BLaER1 treated with 17β-estradiol and CSF1 and Interleukin-3, amounts not matched to agents 10 nM and 100 nM (cell line): ENCODE measurements around the gene METTL5.
"Not testable (repeated sequence)": the region's sequence is repeated elsewhere in the genome, so short reads cannot be mapped to it uniquely, and the experiment has no call there.

Experiments
- H3K27ac ChIP-seq, 11 experiments: shearing (Covaris generic); formaldehyde crosslinking; 2 replicates each; pipeline ENCODE4 v1.8.1; 2022
- H3K27me3 ChIP-seq, 11 experiments: shearing (Covaris generic); formaldehyde crosslinking; 2 replicates each; pipeline ENCODE4 v1.8.1; 2022
- H3K36me3 ChIP-seq, 11 experiments: shearing (Covaris generic); formaldehyde crosslinking; 2 replicates each; pipeline ENCODE4 v1.8.1; 2022
- H3K4me1 ChIP-seq, 10 experiments: shearing (Covaris generic); formaldehyde crosslinking; 2 replicates each; pipeline ENCODE4 v1.8.1; 2022
- H3K4me2 ChIP-seq, 11 experiments: shearing (Covaris generic); formaldehyde crosslinking; 2 replicates each; pipeline ENCODE4 v1.8.1; 2022
- H3K4me3 ChIP-seq, 10 experiments: shearing (Covaris generic); formaldehyde crosslinking; 2 replicates each; pipeline ENCODE4 v1.8.1; 2022
- H3K9ac ChIP-seq, 11 experiments: shearing (Covaris generic); formaldehyde crosslinking; 2 replicates each; pipeline ENCODE4 v1.8.1; 2022
- H3K9me3 ChIP-seq, 11 experiments: shearing (Covaris generic); formaldehyde crosslinking; replicated peaks in 1 of 11; 2 replicates each; pipeline ENCODE4 v1.8.1; 2022
- H4K20me1 ChIP-seq, 11 experiments: shearing (Covaris generic); formaldehyde crosslinking; 2 replicates each; pipeline ENCODE4 v1.8.1; 2022
- Cebpa-rat ChIP-seq, 11 experiments: shearing (Covaris generic); IDR thresholded peaks; 2 replicates each; pipeline ENCODE4 v1.8.1; 2022

Gene METTL5

DNA sequence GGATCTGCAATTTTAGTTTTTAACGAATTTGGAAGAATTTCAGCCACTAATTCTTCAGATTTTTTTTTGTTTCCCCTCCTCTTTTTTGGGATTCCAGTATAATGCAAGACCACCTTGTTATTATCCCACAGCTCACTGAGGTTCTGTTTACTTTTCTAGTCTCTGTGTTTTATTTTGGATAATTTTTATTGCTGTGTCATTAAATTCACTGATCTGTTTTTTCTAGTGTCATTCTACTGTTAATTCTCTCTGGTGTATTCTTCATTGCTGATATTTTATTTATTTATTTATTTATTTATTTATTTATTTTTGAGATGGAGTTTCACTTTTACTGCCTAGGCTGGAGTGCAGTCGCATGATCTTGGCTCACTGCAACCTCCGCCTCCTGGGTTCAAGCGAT, 34.7 kb upstream of the METTL5 start:
- no peaks in the 10 kb centered on the region for H3K4me1 ChIP-seq
- H3K27me3 ChIP-seq: no peaks in the 10 kb centered on the region
- no peak overlapping the region for H3K4me3 ChIP-seq
- H4K20me1 ChIP-seq: peaks cover 0 to 25% (median 0%) of the 10 kb centered on the region in 11 experiments; a peak in 7 of 22 replicates
- H3K4me2 ChIP-seq: no peak overlapping the region
- H3K9me3 ChIP-seq: peaks cover 40 to 85% (median 58%) of the 10 kb centered on the region in 11 experiments
- no peak overlapping the region for H3K27ac ChIP-seq
- no peak for TF ChIP-seq Cebpa-rat (IDR thresholded peaks at IDR 0.05)
- peaks cover 11 to 58% (median 25%) of the 10 kb centered on the region in 11 experiments for H3K36me3 ChIP-seq
- H3K9ac ChIP-seq: no peak overlapping the region

DNA sequence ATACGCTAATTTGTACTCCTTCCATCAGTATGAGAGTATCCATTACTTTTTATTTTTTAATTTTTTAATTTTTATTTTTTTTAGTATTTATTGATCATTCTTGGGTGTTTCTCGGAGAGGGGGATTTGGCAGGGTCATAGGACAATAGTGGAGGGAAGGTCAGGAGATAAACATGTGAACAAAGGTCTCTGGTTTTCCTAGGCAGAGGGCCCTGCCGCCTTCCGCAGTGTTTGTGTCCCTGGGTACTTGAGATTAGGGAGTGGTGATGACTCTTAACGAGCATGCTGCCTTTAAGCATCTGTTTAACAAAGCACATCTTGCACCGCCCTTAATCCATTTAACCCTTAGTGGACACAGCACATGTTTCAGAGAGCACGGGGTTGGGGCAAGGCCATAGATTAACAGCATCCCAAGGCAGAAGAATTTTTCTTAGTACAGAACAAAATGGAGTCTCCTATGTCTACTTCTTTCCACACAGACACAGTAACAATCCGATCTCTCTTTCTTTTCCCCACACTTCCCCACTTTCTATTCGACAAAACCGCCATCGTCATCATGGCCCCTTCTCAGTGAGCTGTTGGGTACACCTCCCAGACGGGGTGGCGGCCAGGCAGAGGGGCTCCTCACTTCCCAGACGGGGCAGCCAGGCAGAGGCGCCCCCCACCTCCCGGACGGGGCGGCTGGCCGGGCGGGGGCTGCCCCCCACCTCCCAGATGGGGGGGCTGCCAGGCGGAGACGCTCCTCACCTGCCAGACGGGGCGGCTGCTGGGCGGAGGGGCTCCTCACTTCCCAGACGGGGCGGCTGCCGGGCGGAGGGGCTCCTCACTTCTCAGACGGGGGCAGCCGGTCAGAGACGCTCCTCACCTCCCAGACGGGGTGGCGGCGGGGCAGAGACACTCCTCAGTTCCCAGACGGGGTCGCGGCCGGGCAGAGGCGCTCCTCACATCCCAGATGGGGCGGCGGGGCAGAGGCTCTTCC, 30.9 kb upstream of the METTL5 start:
- H4K20me1 ChIP-seq, H3K4me2 ChIP-seq, H3K4me3 ChIP-seq, H3K27me3 ChIP-seq, H3K9ac ChIP-seq, H3K27ac ChIP-seq: not testable (repeated sequence)
- Histone ChIP-seq H3K9me3 (peaks cover 18 to 73% (median 59%) of the 10 kb centered on the region in 11 experiments), H3K36me3 (peaks cover 6 to 58% (median 25%) of the 10 kb centered on the region in 11 experiments), H3K4me1 (peaks cover 0 to 16% (median 3%) of the 10 kb centered on the region in 10 experiments; a peak in 8 of 20 replicates)

DNA sequence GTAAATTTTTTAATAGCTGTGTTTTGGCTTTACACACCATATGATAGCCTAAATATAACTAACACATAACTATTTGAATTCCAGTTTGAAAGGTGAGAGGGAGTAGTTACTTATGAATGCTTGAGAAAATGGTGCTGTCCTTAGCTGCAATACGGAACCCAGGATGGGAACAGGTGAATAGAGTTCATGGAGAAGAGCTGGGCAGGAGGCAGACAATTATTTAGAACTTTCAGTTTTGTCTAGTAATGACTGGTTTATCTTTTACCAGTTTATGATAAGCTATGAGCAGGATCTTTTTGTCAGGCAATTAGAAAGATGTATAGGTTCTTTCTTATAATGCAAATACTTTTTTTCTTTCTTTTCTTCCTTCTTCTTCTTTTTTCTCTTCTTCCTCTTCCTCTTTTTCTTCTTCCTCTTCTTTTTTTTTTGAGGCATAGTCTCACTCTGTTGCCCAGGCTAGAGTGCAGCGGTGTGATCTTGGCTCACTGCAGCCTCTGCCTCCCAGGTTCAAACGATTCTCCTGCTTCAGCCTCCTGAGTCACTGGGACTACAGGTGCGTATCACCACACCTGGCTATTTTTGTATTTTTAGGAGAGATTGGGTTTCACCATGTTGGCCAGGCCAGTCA, 28.4 kb upstream of the METTL5 start:
- H3K36me3 ChIP-seq: peaks cover 17 to 60% (median 37%) of the 10 kb centered on the region in 11 experiments
- peaks cover 0 to 7% (median 0%) of the 10 kb centered on the region in 11 experiments; a peak in 5 of 22 replicates for H4K20me1 ChIP-seq
- H3K4me2 ChIP-seq: peak overlapping the region in 3 of 11 experiments; percentile 4 to 48 (median 12); a peak in 2 of 22 replicates
- TF ChIP-seq Cebpa-rat (IDR thresholded peaks at IDR 0.05): no peak
- peaks cover 0 to 16% (median 3%) of the 10 kb centered on the region in 10 experiments; a peak in 8 of 20 replicates for H3K4me1 ChIP-seq
- H3K9ac ChIP-seq: no peak overlapping the region
- no peak overlapping the region for H3K27ac ChIP-seq
- H3K27me3 ChIP-seq: no peaks in the 10 kb centered on the region
- H3K9me3 ChIP-seq: peaks cover 35 to 78% (median 64%) of the 10 kb centered on the region in 11 experiments
- no peak overlapping the region for H3K4me3 ChIP-seq

DNA sequence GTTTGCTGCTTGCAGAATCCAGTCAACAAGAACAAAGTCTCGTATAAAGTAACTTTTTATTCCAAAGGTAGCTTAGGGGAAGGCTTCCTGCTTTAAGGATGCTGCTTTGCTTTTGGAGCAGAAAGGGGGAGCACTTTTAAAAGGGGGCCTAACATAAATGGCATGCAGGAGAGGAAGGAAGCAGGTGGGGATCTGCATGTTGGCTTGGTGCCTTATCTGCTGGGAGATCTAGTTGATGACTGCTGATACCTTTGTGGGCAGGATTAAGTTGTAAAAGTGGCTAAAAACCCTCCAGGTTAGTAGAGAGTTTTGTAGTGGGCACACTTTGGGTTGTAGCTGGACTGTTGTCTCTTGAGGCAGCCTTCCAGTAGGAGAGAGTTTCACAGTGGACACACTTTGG, 25.0 kb upstream of the METTL5 start:
- Histone ChIP-seq H3K4me3 (no peak overlapping the region), H4K20me1 (peaks cover 0 to 12% (median 0%) of the 10 kb centered on the region in 11 experiments; a peak in 5 of 22 replicates), H3K9me3 (peaks cover 25 to 50% (median 35%) of the 10 kb centered on the region in 11 experiments), H3K9ac (no peak overlapping the region), H3K4me2 (no peak overlapping the region), H3K27me3 (no peaks in the 10 kb centered on the region), H3K4me1 (peaks cover 0 to 16% (median 3%) of the 10 kb centered on the region in 10 experiments; a peak in 8 of 20 replicates), H3K36me3 (peaks cover 17 to 57% (median 39%) of the 10 kb centered on the region in 11 experiments), H3K27ac (no peak overlapping the region)
- TF ChIP-seq Cebpa-rat (IDR thresholded peaks at IDR 0.05): no peak

- peaks cover 0 to 16% (median 3%) of the 10 kb centered on the region in 10 experiments; a peak in 8 of 20 replicates for H3K4me1 ChIP-seq
- not testable (repeated sequence) for H3K4me3 ChIP-seq, H3K4me2 ChIP-seq, H3K27me3 ChIP-seq, H3K27ac ChIP-seq, H3K9ac ChIP-seq
- peaks cover 0 to 15% (median 3%) of the 10 kb centered on the region in 11 experiments; a peak in 5 of 22 replicates for H4K20me1 ChIP-seq
- peaks cover 17 to 59% (median 42%) of the 10 kb centered on the region in 11 experiments for H3K36me3 ChIP-seq
- peaks cover 25 to 50% (median 35%) of the 10 kb centered on the region in 11 experiments for H3K9me3 ChIP-seq
Observed at GRCh38 chr2:169848959-169849693, 24.4 kb upstream of the METTL5 start.

GRCh38 chr2:169845016-169845415, 20.3 kb upstream of the METTL5 start:
- Histone ChIP-seq H3K4me3 (no peak overlapping the region), H3K9ac (no peak overlapping the region), H3K4me2 (no peak overlapping the region), H3K27me3 (no peaks in the 10 kb centered on the region), H3K4me1 (no peaks in the 10 kb centered on the region), H4K20me1 (peaks cover 0 to 27% (median 14%) of the 10 kb centered on the region in 11 experiments; a peak in 9 of 22 replicates), H3K9me3 (peaks cover 16 to 44% (median 34%) of the 10 kb centered on the region in 11 experiments), H3K36me3 (peaks cover 32 to 76% (median 51%) of the 10 kb centered on the region in 11 experiments), H3K27ac (no peak overlapping the region)
- TF ChIP-seq Cebpa-rat (IDR thresholded peaks at IDR 0.05): no peak

DNA sequence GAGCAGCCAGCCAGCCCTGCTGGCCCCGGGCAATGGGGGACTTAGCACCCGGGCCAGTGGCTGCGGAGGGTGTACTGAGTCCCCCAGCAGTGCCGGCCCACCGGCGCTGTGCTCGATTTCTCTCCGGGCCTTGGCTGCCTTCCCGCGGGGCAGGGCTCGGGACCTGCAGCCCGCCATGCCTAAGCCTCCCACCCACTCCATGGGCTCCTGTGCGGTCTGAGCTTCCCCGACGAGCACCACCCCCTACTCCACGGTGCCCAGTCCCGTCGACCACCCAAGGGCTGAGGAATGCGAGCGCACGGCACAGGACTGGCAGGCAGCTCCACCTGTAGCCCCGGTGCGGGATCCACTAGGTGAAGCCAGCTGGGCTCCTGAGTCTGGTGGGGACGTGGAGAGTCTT, 16.9 kb upstream of the METTL5 start:
- H3K4me1 ChIP-seq: peaks cover 0 to 13% (median 0%) of the 10 kb centered on the region in 10 experiments; a peak in 3 of 20 replicates
- H3K9me3 ChIP-seq: peaks cover 0 to 23% (median 17%) of the 10 kb centered on the region in 11 experiments; a peak in 19 of 22 replicates
- not testable (repeated sequence) for H3K4me2 ChIP-seq, H3K4me3 ChIP-seq, H3K27me3 ChIP-seq, H3K9ac ChIP-seq, H3K27ac ChIP-seq
- H4K20me1 ChIP-seq: peaks cover 0 to 54% (median 15%) of the 10 kb centered on the region in 11 experiments; a peak in 9 of 22 replicates
- peaks cover 10 to 56% (median 34%) of the 10 kb centered on the region in 11 experiments; a peak in 20 of 22 replicates for H3K36me3 ChIP-seq

- H3K4me3 ChIP-seq: no peak overlapping the region
- no peak for TF ChIP-seq Cebpa-rat (IDR thresholded peaks at IDR 0.05)
- no peaks in the 10 kb centered on the region for H3K27me3 ChIP-seq
- H3K9me3 ChIP-seq: peaks cover 0 to 23% (median 17%) of the 10 kb centered on the region in 11 experiments; a peak in 19 of 22 replicates
- peaks cover 0 to 13% (median 0%) of the 10 kb centered on the region in 10 experiments; a peak in 3 of 20 replicates for H3K4me1 ChIP-seq
- peaks cover 0 to 62% (median 12%) of the 10 kb centered on the region in 11 experiments; a peak in 9 of 22 replicates for H4K20me1 ChIP-seq
- no peak overlapping the region for H3K27ac ChIP-seq
- H3K9ac ChIP-seq: no peak overlapping the region
- H3K36me3 ChIP-seq: peaks cover 10 to 50% (median 33%) of the 10 kb centered on the region in 11 experiments; a peak in 20 of 22 replicates
- H3K4me2 ChIP-seq: no peak overlapping the region
Observed at GRCh38 chr2:169840747-169841142, 16.0 kb upstream of the METTL5 start.
